Adrenal gland (tissue), 12 donors: ENCODE results near the gene TCAIM. TPM values are rescaled to one million over a fixed set of nuclear protein-coding genes. Genes with fewer than 3 reads are reported as not detected.
A peak's percentile ranks its signal among the peaks of the same experiment; 100 is the strongest.
"Not testable (repeated sequence)": the region's sequence is repeated elsewhere in the genome, so short reads cannot be mapped to it uniquely, and the experiment has no call there.

Source experiments
- DNase-seq, 7 donors: peaks; one replicate each; pipeline ENCODE4 v3.0.0-alpha.2; 2019 to 2020
- H3K27ac ChIP-seq, 5 donors: fragments of 200-600 bp; sonication (generic) in 4 of 5; 1 replicate in 3 of 5; 2 replicates in 2 of 5; pipeline versions ENCODE4 v1.5.1 to v1.8.0; 2016 to 2020; ENCODE audit warnings: mild to moderate bottlenecking in 1 of 5
- H3K27me3 ChIP-seq: fragments of 200-600 bp; 2 replicates; pipeline ENCODE4 v1.8.0; 2021
- H3K36me3 ChIP-seq, 2 donors: fragments of 200-600 bp; replicated peaks in 1 of 2; 1 replicate in 1 of 2; 2 replicates in 1 of 2; pipeline versions ENCODE4 v1.5.1 to v1.8.0; 2018 to 2022
- H3K4me1 ChIP-seq, 2 donors: fragments of 200-600 bp; replicated peaks in 1 of 2; 1 replicate in 1 of 2; 2 replicates in 1 of 2; pipeline versions ENCODE4 v1.5.1 to v1.8.0; 2018 to 2021
- H3K4me3 ChIP-seq, 4 donors: fragments of 200-600 bp; sonication (generic) in 3 of 4; one replicate each; pipeline ENCODE4 v1.5.1; 2016 to 2018
- H3K9me3 ChIP-seq, 3 donors: fragments of 200-600 bp; sonication (generic) in 1 of 3; replicated peaks in 1 of 3; 1 replicate in 2 of 3; 2 replicates in 1 of 3; pipeline versions ENCODE4 v1.5.1 to v1.8.0; 2016 to 2021
- CTCF ChIP-seq, 6 experiments: fragments of 450-650 bp in 4 of 6; fragments of 200-600 bp in 2 of 6; sonication (generic) in 1 of 6; IDR thresholded peaks; 1 replicate in 5 of 6; 2 replicates in 1 of 6; pipeline versions ENCODE4 v1.5.1 to v1.8.0; 2016 to 2021; ENCODE audit warnings: antibody characterized with exemption in 6 of 6, mild to moderate bottlenecking in 2 of 6, moderate library complexity in 1 of 6
- POLR2A ChIP-seq, 2 donors: fragments of 450-650 bp; IDR thresholded peaks; one replicate each; pipeline ENCODE4 v1.6.1; 2017; ENCODE audit warnings: antibody characterized with exemption in 2 of 2, mild to moderate bottlenecking in 2 of 2, moderate library complexity in 1 of 2
- WGBS, 4 donors: extraction: QIAGEN DNeasy Blood & Tissue Kit in 2 of 4; methylation state at CpG; one replicate each; pipeline versions ENCODE4 v1.1.5 to v1.1.7; 2013 to 2017; 5-methylcytosine and 5-hydroxymethylcytosine counted together
- intact Hi-C, 2 donors: fragments of 100-400 bp; cut with DNase I; formaldehyde crosslinking; loops; one replicate each; pipeline versions ENCODE4 v1.14.1 to v1.15.0; 2022 to 2023
- polyA plus RNA-seq, 3 donors: library from polyadenylated mRNA; stranded (reverse); fragments of 200-250 nt in 2 of 3; fragments of 350-450 nt in 1 of 3; fragmentation: Illumina TruSeq in 1 of 3; extraction: RNeasy Lipid Tissue Mini Kit (QIAGEN cat#74804) in 1 of 3; gene quantifications; one replicate each; pipeline ENCODE4 v1.2.3, GENCODE V29; 2013 to 2014
- total RNA-seq, 9 donors: library from RNA; depleted of rRNA in 4 of 9; stranded (reverse); fragments of >200 nt in 4 of 9; fragments of 120-200 nt in 1 of 9; fragmentation: NEBNext Ultra II Directional in 1 of 9; extraction: Animal tissue kit (Norgen Biotek cat#: 25700) in 1 of 9; gene quantifications; one replicate each; pipeline versions ENCODE4 v1.1.0 to v1.2.4, GENCODE V29; 2013 to 2023
- donor health status: healthy with polysubstance abuse.
- donor health status: Bipolar disorder and iron deficiency.
- donor health status: DM: yes; HTN: yes; CAD: no.
- donor health status: DM: no; HTN: no; CAD: no.
- donor health status: DM: no; HTN: no; CAD: no.
- donor health status: DM: yes; HTN: yes; CAD: no.

Gene TCAIM
- total and polyA plus RNA-seq, 12 donors = 11.8 to 51.9 (median 31.8) TPM

- intact Hi-C loops = no loop called here
- no peaks in the 10 kb centered on the region for H3K36me3 ChIP-seq
Measured at GRCh38 chr3:44395714-44396113, 57.1 kb downstream of the TCAIM start.

GRCh38 chr3:44396200-44397171 lies 57.9 kb downstream of the TCAIM start:
- Histone ChIP-seq H3K4me1 (no peaks in the 10 kb centered on the region), H3K4me3 (no peak overlapping the region), H3K27ac (no peak overlapping the region), H3K36me3 (peaks cover 0 to under 1% of the 10 kb centered on the region in 2 donors), H3K27me3 (no peaks in the 10 kb centered on the region), H3K9me3 (no peaks in the 10 kb centered on the region)
- TF ChIP-seq CTCF (IDR thresholded peaks at IDR 0.05) (no peak), POLR2A (IDR thresholded peaks at IDR 0.05) (no peak)
- intact Hi-C loops = no loop called here
- WGBS, 4 donors = 95 to 97% (median 96%) methylated on average over 9 of the region's 9 CpGs
- no peak for DNase-seq

More at GRCh38 chr3:44395714-44396113, 57.1 kb downstream of the TCAIM start:
- Histone ChIP-seq H3K9me3 (no peaks in the 10 kb centered on the region), H3K4me3 (no peak overlapping the region), H3K27ac (no peak overlapping the region), H3K27me3 (no peaks in the 10 kb centered on the region), H3K4me1 (no peaks in the 10 kb centered on the region)
- TF ChIP-seq POLR2A (IDR thresholded peaks at IDR 0.05) (no peak), CTCF (IDR thresholded peaks at IDR 0.05) (no peak)
- DNase-seq = peak in 1 of 7 donors; percentile 7
- 74 to 85% (median 75%) methylated on average over 9 of the region's 9 CpGs for WGBS, 4 donors

- DNase-seq, H3K27me3 ChIP-seq, H3K4me3 ChIP-seq, H3K9me3 ChIP-seq, H3K36me3 ChIP-seq, H3K27ac ChIP-seq, intact Hi-C loops, H3K4me1 ChIP-seq: not testable (repeated sequence)
- WGBS, 4 donors = 86 to 91% (median 88%) methylated on average over 8 of the region's 8 CpGs
Measured at GRCh38 chr3:44398271-44398670, 59.7 kb downstream of the TCAIM start.

- H3K4me1 ChIP-seq = no peaks in the 10 kb centered on the region
- TF ChIP-seq POLR2A (IDR thresholded peaks at IDR 0.05) = no peak
- TF ChIP-seq CTCF (IDR thresholded peaks at IDR 0.05) = no peak
- intact Hi-C loops = no loop called here
- no peak overlapping the region for H3K27ac ChIP-seq
- H3K4me3 ChIP-seq = no peak overlapping the region
- H3K9me3 ChIP-seq = no peaks in the 10 kb centered on the region
- H3K27me3 ChIP-seq = no peaks in the 10 kb centered on the region
- peaks cover 0 to 5% of the 10 kb centered on the region in 2 donors for H3K36me3 ChIP-seq
- WGBS, 4 donors = 84 to 89% (median 87%) methylated on average over 4 of the region's 4 CpGs
- DNase-seq = no peak
Measured at GRCh38 chr3:44398853-44399252, 60.3 kb downstream of the TCAIM start.
